ENCODE results near the gene EBNA1BP2. TPM values are rescaled to one million over a fixed set of nuclear protein-coding genes. Genes with fewer than 3 reads are reported as not detected.

Gene EBNA1BP2
- total RNA-seq (10 to 100 TPM; 35.9 to 65.3 TPM), polyA plus RNA-seq (10 to 100 TPM; 51.5 to 99.4 TPM)
- long read RNA-seq, donor 1, transcript EBNA1BP2-201 (9 exons, 1,322 nt) = major isoform, 23 of 52 reads
- long read RNA-seq, donor 1, transcript EBNA1BP2-202 (10 exons, 1,503 nt) = minor isoform, 5 of 52 reads
- long read RNA-seq, donor 1, partial matches to known transcripts = 21 of 52 reads
- long read RNA-seq, donor 1, other reads (novel, unspliced or antisense) = 0 of 52 reads
- long read RNA-seq, donor 2, transcript EBNA1BP2-201 (9 exons, 1,322 nt) = major isoform, 8 of 79 reads
- long read RNA-seq, donor 2, partial matches to known transcripts = 69 of 79 reads
- long read RNA-seq, donor 2, other reads (novel, unspliced or antisense) = 0 of 79 reads
- long read RNA-seq, donor 3, transcript EBNA1BP2-201 (9 exons, 1,322 nt) = major isoform, 6 of 23 reads
- long read RNA-seq, donor 3, partial matches to known transcripts = 14 of 23 reads
- long read RNA-seq, donor 3, other reads (novel, unspliced or antisense) = 0 of 23 reads
- long read RNA-seq, donor 4, transcript EBNA1BP2-201 (9 exons, 1,322 nt) = major isoform, 13 of 48 reads
- long read RNA-seq, donor 4, partial matches to known transcripts = 33 of 48 reads
- long read RNA-seq, donor 4, other reads (novel, unspliced or antisense) = 0 of 48 reads
- long read RNA-seq, donor 5, transcript EBNA1BP2-201 (9 exons, 1,322 nt) = major isoform, 26 of 60 reads
- long read RNA-seq, donor 5, partial matches to known transcripts = 21 of 60 reads
- long read RNA-seq, donor 5, other reads (novel, unspliced or antisense) = 8 of 60 reads

DNA sequence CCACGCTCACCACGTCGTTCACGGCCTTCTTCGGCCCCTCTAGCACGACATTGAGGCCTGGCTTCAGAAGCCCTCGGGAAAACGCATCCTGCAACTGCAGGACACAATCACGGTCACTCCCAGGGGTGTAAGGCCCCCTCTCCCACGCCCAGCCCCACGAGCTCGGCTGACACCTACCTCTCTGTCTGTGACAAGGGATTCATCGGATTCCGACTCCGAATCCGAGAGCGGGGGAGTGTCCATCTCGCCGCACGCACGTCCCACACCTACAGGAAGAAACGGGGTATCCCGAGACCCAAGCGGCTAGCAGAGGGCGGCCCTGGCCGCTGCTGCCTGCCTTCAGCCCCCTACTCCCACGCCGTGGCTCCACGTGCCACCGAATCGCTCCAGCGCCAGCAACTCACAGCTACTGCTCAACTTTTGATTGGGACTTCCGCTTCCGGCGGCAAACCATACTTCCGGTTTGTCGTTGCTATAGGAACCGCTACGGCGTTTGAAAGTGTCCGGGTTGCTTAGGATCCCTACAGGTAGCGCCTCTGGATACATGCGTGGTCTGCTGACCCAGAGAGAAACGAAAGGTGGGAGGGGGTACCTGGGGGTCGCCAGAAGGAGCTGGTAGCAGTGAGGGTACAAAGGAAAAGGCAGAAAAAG lies at the start of gene EBNA1BP2, which contains the start of gene CFAP57:
EBNA1BP2 (minus strand) TSS at position 415 of the 651 bp plus-strand sequence; CDS start at position 243, 172 bp downstream.
CFAP57 (plus strand) TSS at position 455 of the 651 bp plus-strand sequence. CDS start 424 bp downstream, outside the sequence.
- peaks cover 0 to 12% (median 5%) of the 10 kb centered on the region in 5 donors for H3K4me1 ChIP-seq (ENCODE audit: control insufficient read depth in 5 of 5, insufficient read depth in 5 of 5, low read length in 5 of 5)
- ATAC-seq (ENCODE audit: insufficient read depth, low FRiP score) = peak; percentile 88
- WGBS, 2 donors = 0% methylated on average over 45 of the region's 45 CpGs

GRCh38 chr1:43221797-43222196 lies 49.7 kb upstream of the EBNA1BP2 start:
- H3K4me3 ChIP-seq = no peak overlapping the region
- H3K9me3 ChIP-seq (ENCODE audit: control insufficient read depth in 4 of 4, insufficient read depth in 3 of 4, low read length in 3 of 4) = no peaks in the 10 kb centered on the region
- 96 to 100% methylated on average over 1 of the region's 1 CpG for WGBS, 2 donors
- no peaks in the 10 kb centered on the region for H3K27me3 ChIP-seq (ENCODE audit: control insufficient read depth in 3 of 3, insufficient read depth in 3 of 3, low read length in 2 of 3)
- DNase-seq = no peak
- no peak for ATAC-seq (ENCODE audit: insufficient read depth, low FRiP score)
- H3K4me1 ChIP-seq (ENCODE audit: control insufficient read depth in 5 of 5, insufficient read depth in 5 of 5, low read length in 5 of 5) = peaks cover 0 to 5% (median 0%) of the 10 kb centered on the region in 5 donors
- TF ChIP-seq, protein P1, sequence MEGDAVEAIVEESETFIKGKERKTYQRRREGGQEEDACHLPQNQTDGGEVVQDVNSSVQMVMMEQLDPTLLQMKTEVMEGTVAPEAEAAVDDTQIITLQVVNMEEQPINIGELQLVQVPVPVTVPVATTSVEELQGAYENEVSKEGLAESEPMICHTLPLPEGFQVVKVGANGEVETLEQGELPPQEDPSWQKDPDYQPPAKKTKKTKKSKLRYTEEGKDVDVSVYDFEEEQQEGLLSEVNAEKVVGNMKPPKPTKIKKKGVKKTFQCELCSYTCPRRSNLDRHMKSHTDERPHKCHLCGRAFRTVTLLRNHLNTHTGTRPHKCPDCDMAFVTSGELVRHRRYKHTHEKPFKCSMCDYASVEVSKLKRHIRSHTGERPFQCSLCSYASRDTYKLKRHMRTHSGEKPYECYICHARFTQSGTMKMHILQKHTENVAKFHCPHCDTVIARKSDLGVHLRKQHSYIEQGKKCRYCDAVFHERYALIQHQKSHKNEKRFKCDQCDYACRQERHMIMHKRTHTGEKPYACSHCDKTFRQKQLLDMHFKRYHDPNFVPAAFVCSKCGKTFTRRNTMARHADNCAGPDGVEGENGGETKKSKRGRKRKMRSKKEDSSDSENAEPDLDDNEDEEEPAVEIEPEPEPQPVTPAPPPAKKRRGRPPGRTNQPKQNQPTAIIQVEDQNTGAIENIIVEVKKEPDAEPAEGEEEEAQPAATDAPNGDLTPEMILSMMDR (IDR thresholded peaks at IDR 0.05; ENCODE audit: control extremely low read depth, extremely low read depth) = no peak
- H3K27ac ChIP-seq (ENCODE audit: low read depth in 1 of 2, low read length in 1 of 2) = no peak overlapping the region
- no peaks in the 10 kb centered on the region for H3K36me3 ChIP-seq (ENCODE audit: control insufficient read depth in 4 of 4, insufficient read depth in 4 of 4, low read length in 4 of 4)
- no peak overlapping the region for H3K9ac ChIP-seq (ENCODE audit: insufficient read depth in 1 of 2, low read length in 2 of 2)

More for the DNA sequence above, at the start of gene EBNA1BP2, which contains the start of gene CFAP57:
- TF ChIP-seq, protein P1 (IDR thresholded peaks at IDR 0.05; ENCODE audit: control extremely low read depth, extremely low read depth) = no peak
- no peaks in the 10 kb centered on the region for H3K9me3 ChIP-seq (ENCODE audit: control insufficient read depth in 4 of 4, insufficient read depth in 3 of 4, low read length in 3 of 4)
- H3K27ac ChIP-seq (ENCODE audit: low read depth in 1 of 2, low read length in 1 of 2) = peak within 1 kb of the TSS; percentile 59 to 71
- H3K27me3 ChIP-seq (ENCODE audit: control insufficient read depth in 3 of 3, insufficient read depth in 3 of 3, low read length in 2 of 3) = peaks cover 0 to 2% (median 0%) of the 10 kb centered on the region in 3 donors
- peaks cover 7 to 23% (median 14%) of the 10 kb centered on the region in 4 donors for H3K36me3 ChIP-seq (ENCODE audit: control insufficient read depth in 4 of 4, insufficient read depth in 4 of 4, low read length in 4 of 4)
- H3K4me3 ChIP-seq = peak within 1 kb of the TSS; percentile 83
- peak within 1 kb of the TSS; percentile 71 to 73 for H3K9ac ChIP-seq (ENCODE audit: insufficient read depth in 1 of 2, low read length in 2 of 2)
- peak; percentile 92 to 97 (median 96) for DNase-seq

DNA sequence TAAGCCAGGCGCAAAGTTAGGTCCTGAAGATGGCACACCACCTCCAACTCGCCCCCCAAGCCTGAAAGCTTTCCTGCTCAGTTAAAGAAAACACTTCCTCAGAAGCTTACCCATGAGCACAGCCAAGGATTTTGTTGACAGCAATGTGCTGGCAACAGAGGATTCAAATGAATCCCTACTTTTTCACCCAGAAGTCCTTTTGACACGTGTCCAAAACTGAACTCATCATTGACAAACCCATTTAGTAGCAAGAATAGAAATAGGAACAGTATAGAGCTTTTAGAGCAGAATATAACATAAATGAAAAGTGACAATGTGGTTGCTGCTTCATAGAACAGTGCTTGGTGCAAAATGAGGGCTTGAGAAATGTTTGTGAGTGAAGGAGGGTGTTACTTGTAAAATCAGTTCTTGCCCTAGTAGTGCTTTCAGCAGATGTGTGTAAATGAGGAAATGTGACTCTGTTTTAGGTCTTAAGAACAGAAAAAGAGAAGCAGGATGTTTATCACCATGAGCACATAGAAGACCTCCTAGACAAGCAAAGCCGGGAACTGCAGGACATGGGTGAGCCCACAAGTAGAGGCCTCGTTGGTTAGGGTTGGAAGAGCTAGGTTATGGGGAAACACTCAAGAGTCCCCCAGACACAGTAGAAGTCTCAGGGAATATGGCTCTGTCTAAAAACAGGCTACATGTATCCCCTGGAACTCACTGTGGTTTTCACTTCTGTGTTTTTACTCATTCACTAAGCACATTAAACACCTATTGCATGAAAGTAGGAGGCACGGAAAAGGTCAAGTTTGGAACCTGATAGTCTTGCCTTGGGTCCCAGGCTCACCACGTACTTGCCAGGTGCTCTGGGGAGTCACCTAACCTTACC lies 49.1 kb upstream of the EBNA1BP2 start:
- Histone ChIP-seq H3K4me3 (no peak overlapping the region), H3K9me3 (ENCODE audit: control insufficient read depth in 4 of 4, insufficient read depth in 3 of 4, low read length in 3 of 4) (no peaks in the 10 kb centered on the region), H3K4me1 (ENCODE audit: control insufficient read depth in 5 of 5, insufficient read depth in 5 of 5, low read length in 5 of 5) (peaks cover 0 to 5% (median 0%) of the 10 kb centered on the region in 5 donors), H3K9ac (ENCODE audit: insufficient read depth in 1 of 2, low read length in 2 of 2) (no peak overlapping the region), H3K36me3 (ENCODE audit: control insufficient read depth in 4 of 4, insufficient read depth in 4 of 4, low read length in 4 of 4) (no peaks in the 10 kb centered on the region), H3K27me3 (ENCODE audit: control insufficient read depth in 3 of 3, insufficient read depth in 3 of 3, low read length in 2 of 3) (no peaks in the 10 kb centered on the region), H3K27ac (ENCODE audit: low read depth in 1 of 2, low read length in 1 of 2) (no peak overlapping the region)
- TF ChIP-seq, protein P1 (IDR thresholded peaks at IDR 0.05; ENCODE audit: control extremely low read depth, extremely low read depth) = no peak
- DNase-seq (no peak), ATAC-seq (ENCODE audit: insufficient read depth, low FRiP score) (no peak)
- 66 to 68% methylated on average over 7 of the region's 7 CpGs for WGBS, 2 donors
